ENCODE results near the gene C1QTNF6.
A peak's percentile ranks its signal among the peaks of the same experiment; 100 is the strongest.
"Not testable (repeated sequence)": the region's sequence is repeated elsewhere in the genome, so short reads cannot be mapped to it uniquely, and the experiment has no call there.

The C1QTNF6 gene

DNA sequence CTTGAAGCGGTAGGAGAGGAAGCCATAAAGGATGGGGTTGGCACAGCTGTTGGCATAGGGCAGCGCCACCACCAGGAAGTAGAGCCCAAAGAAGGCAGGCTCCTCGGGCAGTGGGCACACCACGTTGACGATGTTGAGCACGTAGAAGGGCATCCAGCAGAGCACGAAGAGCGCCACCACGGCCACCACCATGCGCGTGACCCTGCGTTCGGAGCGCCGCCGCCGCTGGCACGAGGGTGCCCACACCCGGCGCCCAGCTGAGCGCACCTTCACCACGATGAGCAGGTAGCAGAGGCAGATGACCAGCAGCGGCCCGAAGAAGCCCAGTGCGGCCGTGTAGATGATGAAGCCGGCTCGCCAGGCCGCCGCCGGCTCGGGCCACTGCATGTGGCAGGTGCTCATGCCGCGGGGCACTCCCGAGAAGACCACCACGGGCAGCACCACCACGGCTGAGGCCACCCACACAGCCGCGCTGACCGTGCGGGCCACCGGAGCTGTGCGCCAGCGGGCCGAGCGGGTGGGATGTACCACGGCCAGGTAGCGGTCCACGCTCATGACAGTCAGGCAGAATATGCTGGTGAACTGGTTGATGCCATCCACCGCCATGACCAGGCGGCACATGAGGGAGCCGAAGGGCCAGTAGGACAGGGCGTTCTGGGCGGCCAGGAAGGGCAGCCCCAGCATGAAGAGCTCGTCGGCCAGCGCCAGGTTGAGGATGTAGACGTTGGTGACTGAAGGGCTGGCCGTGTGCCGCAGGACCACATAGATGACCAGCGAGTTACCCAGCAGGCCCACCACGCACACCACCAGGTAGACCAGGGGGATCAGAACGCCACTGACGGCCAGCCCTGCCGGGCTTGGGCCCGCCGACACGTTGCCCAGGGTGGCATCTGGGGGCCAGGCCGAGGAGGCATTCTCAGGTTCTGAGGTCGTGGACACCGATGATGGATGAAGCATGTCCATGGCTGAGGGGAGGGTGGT is 19.1 kb upstream of the C1QTNF6 start:
- DNase-seq, result no peak

DNA sequence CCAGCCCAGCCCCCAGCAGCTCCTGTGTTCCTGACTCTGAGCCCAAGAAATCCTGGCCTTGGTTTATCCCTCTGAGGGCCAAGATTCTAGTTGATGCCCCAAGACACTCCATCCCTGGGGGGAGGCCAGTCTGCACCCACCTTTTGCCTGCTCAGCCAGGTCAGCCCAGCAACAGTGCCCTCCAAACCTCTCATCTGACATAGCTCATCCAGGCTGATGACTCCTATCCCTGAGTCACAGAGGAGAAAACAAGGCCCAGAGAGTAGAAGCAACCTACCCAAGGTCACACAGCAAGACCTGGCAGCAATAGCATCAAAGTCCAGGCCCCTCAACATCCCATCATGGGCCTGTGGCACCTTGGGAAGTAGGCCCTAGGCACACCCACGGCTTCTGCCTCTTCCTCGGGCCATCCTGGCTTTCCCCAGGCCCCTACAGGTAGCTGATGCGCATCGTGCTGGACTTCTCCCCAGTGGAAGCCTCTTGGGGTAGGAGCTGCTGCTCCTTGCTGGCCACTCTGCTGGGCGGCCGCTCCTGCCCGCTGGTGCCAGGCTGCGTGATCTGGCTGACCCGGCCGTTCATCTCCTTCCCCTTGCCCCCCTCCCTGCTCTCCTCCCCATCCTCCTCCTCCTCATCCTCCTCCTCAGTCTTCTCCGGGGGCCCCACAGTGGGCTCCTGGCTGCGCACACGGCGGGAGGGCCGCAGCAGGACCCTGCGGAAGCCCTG is 18.2 kb upstream of the C1QTNF6 start:
- no peak for DNase-seq

DNA sequence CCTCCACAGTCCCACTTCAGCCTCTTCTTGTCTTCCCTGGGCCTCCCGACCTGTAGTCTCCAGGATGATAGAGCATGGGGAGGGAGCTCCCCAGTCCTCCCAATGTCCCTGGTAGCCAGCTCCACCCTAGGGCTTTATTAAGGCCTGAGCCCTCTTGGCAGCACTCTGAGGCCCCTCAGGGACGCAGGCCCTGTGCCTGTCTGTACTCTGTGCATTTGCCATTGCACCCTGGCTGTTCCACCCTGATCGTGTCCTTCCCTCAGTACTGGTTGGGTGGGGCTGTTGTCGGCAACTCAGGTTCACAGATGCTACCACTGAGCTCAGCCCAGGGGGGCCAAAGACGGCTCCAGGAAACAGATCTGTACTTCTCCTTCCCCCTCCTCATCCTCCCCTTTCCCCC is 17.0 kb upstream of the C1QTNF6 start:
- no peak for DNase-seq

DNA sequence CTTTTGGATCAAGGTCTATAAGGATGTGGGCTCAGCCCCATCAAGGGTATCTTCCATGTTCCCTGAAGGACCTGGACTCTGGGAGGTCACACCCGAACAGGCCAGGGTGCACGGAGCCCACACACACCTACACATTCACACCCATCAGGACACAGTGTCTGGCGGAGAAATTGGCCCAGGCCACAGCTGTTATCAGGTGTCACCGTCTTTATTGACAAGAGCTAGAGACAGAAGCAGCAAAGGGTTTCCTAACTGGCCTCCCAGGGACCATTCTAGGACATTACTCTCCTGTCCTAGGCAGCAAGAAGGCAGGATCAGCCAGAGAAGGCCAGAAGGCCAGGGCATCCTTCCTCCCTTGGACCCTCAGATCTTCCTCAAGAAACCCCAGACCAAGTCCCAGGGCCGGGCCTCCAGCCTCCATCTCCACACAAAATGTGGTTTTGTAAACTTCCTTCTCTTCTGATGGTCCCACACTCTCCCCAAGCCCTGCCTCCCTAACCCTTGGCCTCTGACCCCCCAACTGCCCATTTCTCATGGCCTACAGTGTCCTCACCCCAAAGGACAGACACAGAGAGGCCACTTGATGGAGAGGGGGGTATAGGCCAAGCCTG is 16.1 kb upstream of the C1QTNF6 start:
- DNase-seq, result no peak

DNA sequence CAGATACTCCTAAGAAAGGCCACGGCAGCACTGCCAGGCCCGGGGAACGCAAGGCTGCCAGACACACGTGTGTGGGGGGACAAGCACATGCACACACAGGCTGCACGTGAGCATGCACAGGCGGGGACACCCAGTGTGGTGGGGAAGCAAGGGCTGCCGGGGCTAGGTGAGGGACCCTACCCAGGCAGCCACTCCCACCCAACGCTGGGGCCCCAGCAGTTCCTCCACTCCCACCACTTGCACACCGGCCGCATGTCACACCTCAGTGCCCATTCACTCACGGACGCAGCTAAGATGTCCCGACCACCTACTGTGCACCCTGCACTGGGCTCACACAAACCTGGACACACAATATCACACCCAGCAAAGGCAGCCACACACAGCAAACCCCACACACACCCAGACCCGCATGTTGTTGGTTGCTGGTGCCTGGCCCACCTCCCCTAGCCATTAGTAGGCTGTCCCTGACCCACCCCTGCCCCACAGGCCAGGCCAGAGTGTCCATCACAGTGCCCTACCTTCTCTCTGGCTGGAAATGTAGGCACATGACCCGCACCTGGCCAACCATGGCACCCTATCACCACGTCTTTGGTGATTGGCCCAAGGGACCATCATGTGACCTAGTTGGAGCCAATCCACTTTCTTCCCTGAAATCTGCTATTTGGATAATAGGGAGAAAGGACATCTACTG is 15.5 kb upstream of the C1QTNF6 start:
- no peak for DNase-seq

DNA sequence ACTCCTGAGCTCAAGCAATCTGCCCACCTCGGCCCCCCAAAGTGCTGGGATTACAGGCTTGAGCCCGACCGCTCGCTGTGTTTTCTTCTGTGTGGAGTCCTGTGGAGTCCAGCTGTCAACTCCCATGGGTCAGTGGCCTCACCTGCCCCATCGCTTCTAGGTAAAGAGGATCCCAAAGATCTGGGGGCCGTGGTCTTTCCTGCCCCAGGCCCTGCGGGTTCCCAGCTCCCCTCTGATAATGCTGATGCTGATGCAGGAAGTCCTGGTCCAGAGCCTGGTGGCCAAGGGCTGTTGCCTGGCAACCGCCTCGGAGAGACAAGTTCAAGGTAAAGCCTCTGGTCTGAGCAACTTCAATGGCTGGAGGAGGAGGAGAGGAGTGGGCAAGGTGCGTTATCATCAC is 14.7 kb upstream of the C1QTNF6 start:
- no peak for DNase-seq

DNA sequence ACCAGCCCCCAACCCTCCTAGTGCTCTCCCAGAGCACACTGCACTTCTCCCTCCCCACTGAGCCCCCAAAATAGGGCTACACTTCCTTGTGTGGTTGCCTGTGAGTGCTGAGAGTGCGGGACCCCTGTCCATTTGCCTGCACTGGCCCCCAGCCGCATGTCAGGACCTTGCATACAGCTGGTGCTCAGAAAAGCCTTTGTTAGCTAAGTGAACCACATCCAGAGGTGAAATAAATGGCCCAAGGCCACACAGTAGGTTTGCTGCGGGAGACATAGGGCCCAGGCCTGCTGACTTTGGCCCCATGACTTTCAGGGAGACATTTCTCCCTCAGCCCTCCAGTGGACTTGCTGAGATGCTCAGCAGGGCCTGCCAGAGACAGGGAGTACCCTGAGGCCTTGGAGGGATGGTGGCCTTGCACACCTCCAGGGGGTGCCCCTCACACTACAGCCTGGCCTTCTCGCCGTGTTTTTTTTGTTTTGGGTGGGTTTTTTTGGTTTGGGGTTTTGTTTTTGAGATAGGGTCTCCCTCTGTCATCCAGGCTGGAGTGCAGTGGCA is 14.0 kb upstream of the C1QTNF6 start:
- DNase-seq, result no peak

DNA sequence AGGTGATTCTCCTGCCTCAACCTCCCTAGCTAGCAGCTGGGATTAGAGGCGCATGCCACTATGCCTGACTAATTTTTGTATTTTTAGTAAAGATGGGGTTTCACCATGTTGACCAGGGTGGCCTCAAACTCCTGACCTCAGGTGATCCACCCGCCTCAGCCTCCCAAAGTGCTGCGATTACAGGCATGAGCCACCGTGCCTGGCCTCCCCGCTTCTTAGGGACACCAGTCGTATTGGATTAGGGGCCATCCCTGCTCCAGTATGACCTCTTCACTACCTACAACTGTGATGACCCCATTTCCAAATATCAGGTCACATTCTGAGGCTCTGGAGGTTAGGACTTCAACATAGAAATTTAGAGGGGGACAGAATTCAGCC is 13.4 kb upstream of the C1QTNF6 start:
- DNase-seq, result not testable (repeated sequence)

DNA sequence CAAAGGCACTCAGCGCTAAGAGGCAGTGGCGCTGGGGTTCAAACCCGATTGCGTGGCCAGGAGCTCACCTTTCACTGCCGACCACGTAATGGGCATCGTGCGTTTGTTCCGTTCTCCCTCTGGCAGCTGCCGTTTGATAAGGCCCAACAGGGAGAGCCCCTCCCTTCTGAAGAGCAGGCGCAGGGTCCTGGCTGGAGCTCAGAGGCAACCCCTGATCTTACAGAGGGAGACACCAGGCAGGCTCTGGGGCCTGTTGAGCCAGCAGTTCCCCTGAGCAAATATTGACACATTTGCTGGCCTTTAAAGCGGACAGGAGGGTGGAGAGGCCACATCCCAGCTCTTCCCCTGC is 11.7 kb upstream of the C1QTNF6 start:
- no peak for DNase-seq

DNA sequence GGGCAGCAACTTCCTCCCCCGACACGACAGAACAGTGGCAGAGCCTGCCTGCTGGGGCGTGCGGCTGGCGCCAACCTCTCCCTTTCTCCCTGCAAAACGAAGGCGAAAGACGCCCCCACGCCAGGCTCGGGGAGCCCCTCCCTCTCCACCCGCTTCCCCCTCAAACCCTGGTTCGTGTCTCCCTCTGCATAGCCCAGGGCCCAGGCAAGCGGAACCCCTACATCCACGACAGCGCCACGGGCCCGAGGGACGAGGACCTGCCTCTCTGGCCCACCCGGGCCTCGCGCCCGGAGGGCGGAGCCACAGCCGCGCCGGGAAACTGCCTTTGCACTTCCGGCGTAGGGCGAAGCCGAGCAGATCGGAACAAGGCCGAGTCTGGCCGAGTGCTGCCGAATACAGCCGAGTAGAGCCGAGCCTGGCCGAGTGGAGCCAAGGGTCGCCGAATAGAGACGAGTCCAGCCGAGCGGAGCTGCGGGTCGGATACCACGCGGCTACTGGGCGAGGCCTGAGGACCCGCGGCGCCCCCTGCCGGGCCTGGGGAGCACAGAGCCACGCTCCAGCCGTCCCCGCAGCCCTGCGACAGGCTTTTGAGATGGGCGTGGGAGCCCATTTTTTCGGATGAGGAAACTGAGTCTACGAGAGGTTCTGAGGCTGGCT is 11.2 kb upstream of the C1QTNF6 start:
- peak; percentile 85 for DNase-seq

DNA sequence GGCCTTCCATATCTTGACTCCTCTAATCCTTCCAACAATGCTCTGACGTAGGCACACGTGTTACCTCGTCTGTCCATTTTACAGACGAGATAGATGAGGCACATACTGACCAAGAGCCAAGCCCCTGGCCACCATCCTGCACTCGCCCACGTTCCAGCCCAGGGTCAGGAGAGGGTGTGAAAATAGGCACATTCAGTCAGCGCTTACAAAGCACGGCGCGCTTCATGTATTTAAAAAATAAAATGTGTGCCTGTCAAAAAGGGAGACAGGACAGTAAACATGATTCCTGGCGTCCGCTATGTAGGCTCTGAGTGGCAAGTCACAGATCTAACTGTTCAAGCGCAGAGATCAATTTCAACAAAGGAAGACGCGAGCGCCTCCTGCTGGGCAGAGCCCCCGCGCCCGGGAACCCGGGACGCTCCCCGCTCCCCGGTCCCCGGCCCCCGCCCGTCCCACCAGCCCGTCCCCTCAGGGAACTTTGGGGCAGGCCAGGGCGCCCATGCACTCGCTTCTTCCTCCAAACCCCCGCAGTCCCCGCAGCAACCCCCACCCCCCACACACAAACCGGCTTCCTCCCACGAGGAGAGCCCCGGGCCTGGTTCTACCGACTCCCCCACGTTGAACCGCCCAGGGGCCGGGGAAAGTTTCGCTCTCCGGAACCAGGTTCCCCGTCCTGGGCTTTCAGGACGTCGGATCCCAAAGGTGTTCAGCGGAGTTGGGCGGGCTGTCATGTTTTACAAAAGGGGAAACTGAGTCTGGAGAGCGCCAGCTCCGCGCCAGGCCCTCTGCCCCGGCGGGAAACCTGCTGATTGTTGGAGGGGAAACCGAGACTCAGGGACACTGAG is 10.4 kb upstream of the C1QTNF6 start:
- DNase-seq, result peak; percentile 10

DNA sequence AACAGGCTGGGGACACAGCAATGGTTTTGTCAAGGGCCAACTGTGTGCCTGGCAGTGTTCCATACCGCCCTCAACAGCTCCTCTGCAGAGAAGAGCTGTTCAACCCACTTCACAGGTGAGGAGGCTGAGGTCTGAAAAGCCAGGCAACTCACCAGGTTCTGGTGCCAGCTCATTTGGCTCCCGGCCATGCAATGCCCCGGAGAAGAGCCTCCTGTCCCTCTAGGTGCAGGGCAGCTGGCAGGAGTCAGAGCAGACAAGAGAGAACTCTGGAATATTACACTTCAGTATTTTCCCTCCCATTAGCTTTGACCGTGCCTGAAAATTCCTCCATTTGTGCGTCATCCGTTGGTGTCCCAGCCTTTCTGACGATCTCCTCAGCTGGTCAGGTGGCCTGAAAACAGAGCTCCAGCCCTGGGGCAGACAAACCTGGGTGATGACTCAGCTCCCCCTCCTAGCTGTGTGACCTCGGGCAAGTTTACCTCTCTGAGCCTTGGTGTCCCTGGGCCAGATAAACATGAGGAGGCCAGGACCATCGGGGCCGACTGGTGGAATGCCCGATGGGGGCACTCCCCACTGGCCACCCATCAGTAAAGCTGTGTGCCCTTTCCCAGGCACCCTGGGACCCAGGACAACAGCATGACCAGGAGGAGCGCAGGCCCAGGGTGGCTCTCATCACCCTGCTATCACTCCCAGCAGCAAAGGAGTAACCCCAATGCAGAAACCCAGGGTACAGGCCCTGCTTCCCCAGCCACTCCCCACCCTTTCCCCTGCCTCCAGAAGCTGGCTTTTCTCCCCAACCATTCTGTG is 9.6 kb upstream of the C1QTNF6 start:
- no peak for DNase-seq

DNA sequence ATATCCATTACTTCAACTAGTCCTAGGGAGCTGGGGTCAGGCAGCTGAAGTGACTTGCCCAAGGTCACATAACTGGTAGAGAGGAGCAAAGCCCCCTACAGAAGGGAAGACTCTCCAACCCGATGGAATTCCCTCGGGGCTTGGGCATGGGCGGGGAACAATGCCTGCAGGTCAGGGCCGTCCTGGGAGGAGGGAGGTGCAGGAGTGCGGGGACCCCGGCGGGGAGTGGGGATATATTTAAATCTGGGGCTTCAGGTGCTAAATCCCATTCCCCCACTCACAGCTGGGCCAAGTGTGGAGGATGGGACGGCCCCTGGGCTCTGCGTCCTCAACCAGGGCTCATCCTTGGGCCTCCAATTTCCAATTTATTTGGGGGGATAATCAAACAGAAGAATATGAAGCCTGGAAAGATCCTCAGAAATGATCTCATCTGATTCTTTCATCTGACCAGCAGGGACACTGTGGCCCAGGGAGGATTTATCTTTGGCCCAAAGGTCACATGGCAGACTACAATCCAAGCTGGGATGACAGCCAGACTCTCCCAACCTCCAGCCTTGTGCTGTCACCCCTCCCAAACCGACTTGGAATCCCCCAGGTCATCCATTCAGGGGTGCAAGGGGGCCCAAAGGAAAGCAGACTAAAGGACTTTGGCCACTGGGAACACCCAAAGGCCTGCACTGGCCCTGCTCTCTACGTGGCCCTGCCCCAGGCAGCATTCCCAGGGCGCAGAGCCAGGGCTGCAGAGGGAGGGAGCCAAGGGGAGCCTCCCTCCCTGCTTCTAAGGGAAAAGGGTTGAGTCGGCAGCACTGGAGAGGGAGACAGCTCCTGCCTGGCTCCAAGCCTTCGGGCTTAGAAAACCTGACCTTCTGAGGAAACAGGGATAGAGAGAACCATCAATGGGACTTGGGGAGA is 8.7 kb upstream of the C1QTNF6 start:
- DNase-seq, result no peak

DNA sequence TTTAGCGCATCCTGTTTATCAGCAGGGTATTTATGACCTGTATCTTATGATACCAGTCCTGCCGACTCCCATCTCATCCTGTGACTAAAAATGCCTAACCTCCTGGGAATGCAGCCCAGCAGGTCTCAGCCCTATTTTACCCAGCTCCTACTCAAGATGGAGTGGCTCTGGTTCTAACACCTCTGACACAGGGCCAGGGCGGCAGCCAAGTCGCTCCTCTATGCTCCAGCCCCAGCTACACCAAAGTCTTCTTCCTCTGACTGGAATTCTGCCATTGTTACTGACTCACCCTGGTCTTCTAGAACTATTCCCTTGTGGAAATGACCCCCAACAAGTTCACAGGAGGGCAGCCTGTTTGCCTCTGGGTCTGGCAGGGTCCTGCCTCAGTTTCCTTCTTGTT is 7.9 kb upstream of the C1QTNF6 start:
- no peak for DNase-seq

DNA sequence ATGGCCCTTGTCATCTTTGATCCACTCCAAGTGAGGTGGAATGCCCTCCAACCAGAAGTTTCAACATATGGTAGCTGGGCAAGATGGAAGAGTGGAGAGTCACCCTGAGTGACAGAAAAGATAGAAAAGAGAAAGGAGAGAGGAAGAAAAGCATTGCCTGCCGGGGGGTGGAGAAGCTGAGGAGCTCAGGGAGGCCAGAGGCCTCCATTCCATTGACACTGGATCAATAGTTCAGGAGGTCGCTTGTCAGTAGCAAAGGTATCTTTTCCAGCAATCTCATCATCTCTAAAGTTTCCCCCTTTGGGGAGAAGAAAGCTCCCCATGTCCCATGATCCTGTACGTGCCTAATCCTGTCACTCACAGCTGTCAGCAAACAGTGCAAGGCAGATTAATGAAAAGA is 6.7 kb upstream of the C1QTNF6 start:
- no peak for DNase-seq

DNA sequence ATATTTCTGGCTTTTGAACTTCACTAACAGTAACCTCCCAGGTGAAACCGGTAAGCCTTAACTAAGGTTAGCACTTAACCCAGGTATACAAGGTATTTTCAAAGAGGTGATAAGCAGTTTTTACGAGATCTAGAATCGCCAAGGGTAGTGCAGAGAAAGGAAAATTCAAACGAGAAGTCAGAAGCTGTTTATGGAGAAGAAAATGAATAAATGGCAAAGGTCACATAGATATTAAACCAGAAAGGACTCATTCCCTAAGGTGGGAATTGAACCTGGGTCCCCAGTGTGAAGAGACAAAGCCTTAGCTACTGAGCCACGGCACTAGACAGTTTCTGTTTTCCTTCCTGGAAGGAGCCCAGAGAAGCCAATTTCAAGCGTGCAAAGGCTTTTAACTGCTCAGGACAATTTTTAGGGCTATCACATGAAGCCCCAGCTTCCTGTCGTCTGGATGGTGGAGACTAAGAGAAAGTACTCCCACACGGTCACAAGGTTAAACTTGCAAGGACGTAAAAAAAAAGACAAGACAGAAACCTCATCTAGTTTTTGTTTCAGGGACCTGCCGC is 5.7 kb upstream of the C1QTNF6 start:
- no peak for DNase-seq

DNA sequence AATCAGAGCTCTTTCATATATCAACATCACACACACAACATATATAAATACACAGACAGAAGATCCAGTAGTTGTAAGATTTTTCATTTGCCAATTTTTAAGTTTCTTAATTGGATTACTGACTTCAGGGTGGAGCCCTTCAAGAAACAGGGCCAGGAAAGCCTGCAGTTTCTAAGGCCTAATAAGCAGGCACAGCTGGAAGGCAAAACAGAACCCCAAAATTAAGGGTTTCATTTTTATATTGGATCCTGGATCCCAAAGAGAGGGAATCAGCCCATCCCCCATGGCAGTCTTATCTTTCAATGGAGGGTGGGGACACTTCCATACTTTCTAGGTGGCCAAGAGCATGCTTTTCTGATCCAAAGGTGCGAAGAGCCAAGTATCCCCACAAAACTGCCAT is 4.7 kb upstream of the C1QTNF6 start:
- DNase-seq, result no peak

DNA sequence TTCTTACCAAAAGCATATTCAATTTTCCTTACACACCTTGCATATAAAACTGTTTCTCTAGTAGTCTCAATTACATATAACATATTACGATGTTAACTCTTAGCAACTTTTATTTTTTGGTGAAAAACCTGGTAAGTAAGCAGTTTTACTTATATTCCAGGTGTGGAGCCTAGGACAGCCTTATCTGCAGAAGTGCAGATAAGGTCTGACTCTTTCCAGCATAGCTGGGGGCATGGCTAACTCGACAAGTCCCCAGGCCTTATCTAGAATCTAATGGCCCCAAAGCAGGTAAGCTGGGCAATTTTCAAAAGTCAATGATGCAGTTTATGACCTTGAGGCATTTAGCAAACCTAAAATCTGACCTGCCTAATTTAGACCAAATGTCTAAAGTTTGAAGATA is 4.2 kb upstream of the C1QTNF6 start:
- no peak for DNase-seq

DNA sequence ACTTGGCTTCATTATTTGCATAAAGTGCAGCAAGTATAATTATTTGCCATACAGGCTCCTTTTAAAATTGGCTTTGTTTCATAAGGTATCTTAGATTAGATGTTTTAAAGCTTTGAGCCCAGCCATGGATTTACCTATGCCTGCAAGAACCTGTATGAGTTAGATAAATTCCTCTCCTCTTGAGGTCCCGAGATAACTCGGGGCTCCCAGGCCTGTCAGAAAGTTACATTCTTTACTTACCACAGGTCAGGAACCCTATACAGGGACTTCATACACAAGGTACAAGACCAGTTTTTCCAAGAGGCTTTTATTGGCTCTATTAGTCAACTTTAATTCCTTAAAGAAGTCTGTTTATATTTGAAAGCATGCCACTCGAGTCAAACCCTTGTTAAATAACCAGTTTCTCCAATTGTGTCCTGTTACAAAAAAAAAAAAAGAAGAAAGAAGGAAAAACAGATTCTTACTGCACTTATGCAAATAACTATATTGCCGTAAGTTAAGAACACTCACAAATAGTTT is 2.3 kb upstream of the C1QTNF6 start:
- no peak for DNase-seq
